ENCODE measurements around the gene ZNF512B.
A peak's percentile ranks its signal among the peaks of the same experiment; 100 is the strongest.
"Not testable (repeated sequence)": the region's sequence is repeated elsewhere in the genome, so short reads cannot be mapped to it uniquely, and the experiment has no call there.

The ZNF512B gene

GRCh38 chr20:63963784-63964301, 5.9 kb downstream of the ZNF512B start:
- H3K4me3 ChIP-seq (ENCODE audit: low read depth, low read length), result no peak overlapping the region

GRCh38 chr20:63963348-63963741, 6.4 kb downstream of the ZNF512B start:
- no peak overlapping the region for H3K4me3 ChIP-seq (ENCODE audit: low read depth, low read length)

GRCh38 chr20:63962426-63963347, 7.0 kb downstream of the ZNF512B start:
- no peak overlapping the region for H3K4me3 ChIP-seq (ENCODE audit: low read depth, low read length)

GRCh38 chr20:63961664-63962425, 7.9 kb downstream of the ZNF512B start:
- no peak overlapping the region for H3K4me3 ChIP-seq (ENCODE audit: low read depth, low read length)

GRCh38 chr20:63960654-63961621, 8.8 kb downstream of the ZNF512B start:
- H3K4me3 ChIP-seq (ENCODE audit: low read depth, low read length), result not testable (repeated sequence)

DNA sequence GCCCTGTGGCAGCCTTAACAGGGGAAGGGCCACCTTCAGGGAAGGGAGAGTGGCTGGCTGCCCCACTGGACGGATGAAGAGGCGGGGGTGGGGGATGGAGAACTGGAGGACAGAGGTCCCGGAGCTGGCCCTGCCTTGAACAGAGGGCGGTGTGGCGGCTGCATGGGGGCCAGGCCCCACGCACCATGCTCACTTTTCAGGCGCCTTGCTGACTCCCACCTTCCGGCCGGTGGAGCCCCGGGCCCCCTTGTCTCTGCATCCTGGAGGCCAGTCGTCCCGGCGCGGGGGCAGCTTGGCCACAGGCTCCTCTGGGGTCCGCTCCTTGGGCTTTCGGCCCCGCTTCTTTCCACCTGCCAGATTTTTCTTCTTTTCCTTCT, 10.0 kb downstream of the ZNF512B start:
- no peak overlapping the region for H3K4me3 ChIP-seq (ENCODE audit: low read depth, low read length)

- no peak overlapping the region for H3K4me3 ChIP-seq (ENCODE audit: low read depth, low read length)
Observed at GRCh38 chr20:63958964-63959698, 10.6 kb downstream of the ZNF512B start.

DNA sequence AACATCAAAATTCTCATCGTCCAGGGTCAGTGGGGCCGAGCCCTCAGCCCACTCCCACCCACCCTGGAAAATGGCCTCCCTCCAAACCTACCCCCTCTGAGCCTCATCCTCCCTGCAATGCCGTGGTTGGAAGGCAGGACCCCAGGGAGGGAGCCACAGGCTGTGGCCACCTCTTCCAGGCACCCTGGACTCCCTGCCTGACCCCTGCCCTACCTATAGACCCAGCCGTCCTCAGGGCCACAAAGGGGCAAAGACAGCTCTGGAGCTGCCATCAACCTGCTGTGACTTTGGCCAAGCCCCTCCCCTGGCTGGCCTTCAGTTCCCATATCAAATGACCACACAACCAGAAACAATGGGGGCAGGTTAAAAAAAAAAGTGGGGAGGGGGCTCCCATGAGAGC, 11.3 kb downstream of the ZNF512B start:
- H3K4me3 ChIP-seq (ENCODE audit: low read depth, low read length), result no peak overlapping the region

- no peak overlapping the region for H3K4me3 ChIP-seq (ENCODE audit: low read depth, low read length)
Observed at GRCh38 chr20:63957690-63958441, 11.9 kb downstream of the ZNF512B start.

DNA sequence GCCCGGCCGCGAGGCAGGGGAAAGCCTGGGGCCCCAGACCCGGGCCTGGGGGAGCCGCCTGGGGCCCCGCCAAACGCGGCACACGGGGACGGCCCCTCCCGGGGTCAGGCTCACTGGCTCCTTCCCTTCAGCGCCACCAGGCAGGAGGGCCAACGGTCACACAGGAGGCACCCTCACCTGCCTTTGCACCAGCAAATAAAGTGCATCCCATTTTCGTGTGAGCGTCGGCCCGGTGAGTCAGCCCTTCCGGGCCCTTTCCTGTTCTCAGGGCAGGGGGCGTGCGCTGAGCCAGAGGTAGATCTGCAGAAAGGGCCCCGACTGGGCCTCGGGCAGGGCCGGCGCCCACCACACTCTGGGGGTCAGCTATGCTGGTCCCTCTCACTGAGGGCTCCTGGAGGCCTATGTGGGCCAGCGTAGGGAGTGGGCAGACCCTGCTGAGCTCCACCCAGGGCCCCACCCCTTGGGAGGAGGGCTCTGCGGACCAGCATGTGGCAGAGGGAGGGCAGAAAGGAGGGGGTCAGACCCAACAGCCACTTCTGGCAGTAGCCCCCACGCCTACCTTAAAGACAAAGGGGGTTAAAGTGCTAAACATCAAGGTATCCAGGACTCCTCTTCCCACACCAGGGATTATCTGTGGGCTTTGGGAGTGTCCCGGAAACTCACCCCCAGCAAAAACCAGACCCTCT, 12.6 kb downstream of the ZNF512B start:
- H3K4me3 ChIP-seq (ENCODE audit: low read depth, low read length), result peak overlapping the region; percentile 56

DNA sequence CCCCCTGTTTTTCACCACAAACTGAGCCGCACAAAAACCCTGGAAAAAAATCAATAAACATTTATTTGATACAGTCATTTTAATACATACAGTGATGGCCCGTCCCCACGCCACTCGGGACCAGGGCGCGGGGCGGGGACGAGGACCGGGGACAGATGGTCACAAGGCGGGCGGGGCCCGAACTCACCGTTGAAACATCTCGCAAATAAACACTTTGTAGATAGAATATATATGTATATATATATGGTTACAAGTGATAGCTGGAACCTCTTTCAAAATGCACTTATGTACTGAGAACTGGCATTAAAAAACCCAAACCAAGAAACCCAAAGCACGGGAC, 13.1 kb downstream of the ZNF512B start:
- H3K4me3 ChIP-seq (ENCODE audit: low read depth, low read length), result peak overlapping the region; percentile 56

DNA sequence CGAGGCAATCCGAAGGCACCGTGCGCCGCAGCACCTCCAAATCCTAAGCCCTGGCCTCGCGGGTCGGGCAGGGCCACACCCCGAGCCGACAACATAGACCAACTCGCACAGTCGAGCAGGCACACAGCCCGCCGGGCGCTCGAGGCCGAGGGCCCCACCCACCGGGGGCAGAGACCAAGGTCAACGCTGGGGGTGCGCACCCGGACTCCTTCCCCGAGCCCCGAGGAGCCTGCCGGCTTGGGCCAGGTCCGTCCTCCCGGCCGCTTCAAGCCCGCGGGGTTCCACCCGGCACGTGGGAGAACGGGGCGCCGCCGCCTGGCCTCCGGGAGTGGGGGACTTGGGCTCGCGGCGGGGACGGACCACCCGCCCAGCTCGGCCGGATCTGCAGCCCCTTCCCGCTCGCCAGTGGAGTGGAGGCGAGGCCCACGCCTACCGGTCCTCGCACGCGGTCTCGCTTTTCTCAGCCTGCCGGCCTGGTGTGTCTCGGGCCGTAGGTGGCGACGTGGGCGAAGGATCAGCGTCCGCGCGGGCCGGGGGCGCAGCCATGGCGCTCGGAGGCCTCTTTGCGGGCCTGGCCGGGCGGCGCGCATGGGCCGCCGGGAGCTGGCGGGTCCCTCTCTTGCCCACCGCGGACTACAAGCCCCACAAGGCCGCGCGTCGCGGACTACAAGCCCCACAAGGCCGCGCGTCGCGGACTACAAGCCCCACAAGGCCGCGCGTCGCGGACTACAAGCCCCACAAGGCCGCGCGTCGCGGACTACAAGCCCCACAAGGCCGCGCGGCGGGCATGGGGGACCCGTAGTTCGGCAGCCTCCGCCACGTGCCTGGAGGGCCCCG, 13.7 kb downstream of the ZNF512B start, which contains the start of gene UCKL1:
Gene UCKL1, minus strand, starts transcription at position 590 of the 837 bp plus-strand sequence. Its CDS starts 44 bp downstream, at position 546.
- peak within 1 kb of the TSS; percentile 92 for H3K4me3 ChIP-seq (ENCODE audit: low read depth, low read length)

DNA sequence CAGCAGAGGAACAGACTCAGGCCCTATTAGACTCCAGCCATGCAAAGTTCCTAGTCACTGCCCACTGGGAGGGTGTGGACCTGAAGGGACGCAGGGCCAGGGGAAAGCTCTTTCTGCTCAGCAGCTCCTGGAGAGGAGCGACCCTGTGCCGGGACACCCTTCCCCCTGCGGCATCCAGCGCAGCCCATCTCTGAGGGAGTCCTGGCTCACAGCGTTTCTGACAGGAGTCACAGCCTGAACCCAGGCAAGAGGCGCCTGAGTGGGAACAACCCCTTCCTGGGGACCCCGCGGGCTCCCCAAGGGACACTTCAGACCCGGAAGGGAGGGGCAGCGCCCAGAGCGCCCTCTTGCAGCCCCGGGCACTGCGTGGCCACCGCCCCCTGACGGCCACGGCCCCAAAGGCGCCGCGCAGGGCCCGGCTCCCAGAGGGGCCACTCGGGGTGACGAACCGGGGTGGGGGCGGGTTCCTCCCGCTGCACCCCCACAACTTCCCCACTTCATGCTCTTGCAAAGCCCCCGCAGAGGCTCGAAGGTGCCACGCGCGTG, 14.4 kb downstream of the ZNF512B start:
- H3K4me3 ChIP-seq (ENCODE audit: low read depth, low read length), result peak overlapping the region; percentile 92

GRCh38 chr20:63953764-63954429, 15.8 kb downstream of the ZNF512B start:
- no peak overlapping the region for H3K4me3 ChIP-seq (ENCODE audit: low read depth, low read length)

DNA sequence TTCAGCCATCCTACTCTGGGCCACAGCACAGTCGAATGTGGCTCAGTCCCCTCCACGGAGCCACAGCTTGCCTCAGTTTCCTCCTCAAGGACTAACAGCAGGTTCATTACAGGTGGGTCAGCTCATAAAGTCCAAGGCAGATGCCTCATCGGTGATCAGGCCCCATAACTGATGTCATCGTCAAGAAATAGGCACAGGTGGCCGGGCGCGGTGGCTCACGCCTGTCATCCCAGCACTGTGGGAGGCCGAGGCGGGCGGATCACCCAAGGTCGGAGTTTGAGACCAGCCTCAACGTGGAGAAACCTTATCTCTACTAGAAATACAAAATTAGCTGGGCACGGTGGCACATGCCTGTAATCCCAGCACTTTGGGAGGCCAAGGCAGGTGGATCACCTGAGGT, 17.0 kb downstream of the ZNF512B start:
- H3K4me3 ChIP-seq (ENCODE audit: low read depth, low read length), result no peak overlapping the region

GRCh38 chr20:63952210-63952535, 17.6 kb downstream of the ZNF512B start:
- H3K4me3 ChIP-seq (ENCODE audit: low read depth, low read length), result no peak overlapping the region

Measured in iPS-11a (cell line).